ENCODE results near the gene STK32C. TPM values are rescaled to one million over a fixed set of nuclear protein-coding genes. Genes with fewer than 3 reads are reported as not detected.

STK32C gene
- total RNA-seq, 4 donors from 2014 or later = 4.8 to 6.4 (median 5.7) TPM

DNA sequence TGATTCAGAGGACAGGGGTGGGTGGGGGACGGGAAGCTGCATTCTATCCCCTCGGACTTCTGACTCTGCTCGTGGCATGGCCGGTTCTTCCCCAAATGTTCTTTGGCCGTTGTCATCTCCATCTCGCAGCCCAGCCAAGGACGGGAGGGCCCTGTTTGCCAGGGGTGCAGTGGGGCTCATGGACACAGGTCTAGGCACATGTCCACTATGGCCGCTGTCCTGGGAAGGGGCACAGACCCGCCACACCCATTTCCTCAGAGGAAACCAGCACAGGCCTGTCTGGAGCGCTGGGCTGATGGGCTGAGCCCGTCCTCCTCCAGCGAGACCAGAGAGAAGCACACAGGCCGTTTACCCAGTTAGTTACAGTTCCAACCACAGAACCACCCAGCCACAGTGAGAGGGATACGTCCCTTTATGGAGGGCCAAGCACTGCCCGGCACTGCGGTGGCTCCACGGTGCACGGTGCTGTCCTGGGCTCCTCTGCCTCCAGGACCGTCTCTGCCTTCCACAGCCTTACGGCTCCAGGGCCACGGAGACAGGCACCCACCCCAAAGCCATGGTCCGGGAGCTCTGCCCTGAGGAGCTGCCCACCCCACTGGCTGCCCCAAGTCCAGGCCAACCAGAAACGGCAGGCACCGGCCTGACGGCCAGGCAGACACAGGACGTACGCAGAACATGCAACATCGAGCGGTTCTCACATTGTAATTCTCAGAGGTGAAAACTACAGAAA, 100.8 kb downstream of the STK32C start:
- intact Hi-C loops (cut with DNase I; ENCODE audit: low total_unique reads) = no loop called here
- no peak overlapping the region for H3K4me3 ChIP-seq (ENCODE audit: low read depth, poor library complexity, severe bottlenecking)
- WGBS, 2 donors = 87 to 93% methylated on average over 27 to 29 of the region's 29 CpGs
- TF ChIP-seq, protein P1, sequence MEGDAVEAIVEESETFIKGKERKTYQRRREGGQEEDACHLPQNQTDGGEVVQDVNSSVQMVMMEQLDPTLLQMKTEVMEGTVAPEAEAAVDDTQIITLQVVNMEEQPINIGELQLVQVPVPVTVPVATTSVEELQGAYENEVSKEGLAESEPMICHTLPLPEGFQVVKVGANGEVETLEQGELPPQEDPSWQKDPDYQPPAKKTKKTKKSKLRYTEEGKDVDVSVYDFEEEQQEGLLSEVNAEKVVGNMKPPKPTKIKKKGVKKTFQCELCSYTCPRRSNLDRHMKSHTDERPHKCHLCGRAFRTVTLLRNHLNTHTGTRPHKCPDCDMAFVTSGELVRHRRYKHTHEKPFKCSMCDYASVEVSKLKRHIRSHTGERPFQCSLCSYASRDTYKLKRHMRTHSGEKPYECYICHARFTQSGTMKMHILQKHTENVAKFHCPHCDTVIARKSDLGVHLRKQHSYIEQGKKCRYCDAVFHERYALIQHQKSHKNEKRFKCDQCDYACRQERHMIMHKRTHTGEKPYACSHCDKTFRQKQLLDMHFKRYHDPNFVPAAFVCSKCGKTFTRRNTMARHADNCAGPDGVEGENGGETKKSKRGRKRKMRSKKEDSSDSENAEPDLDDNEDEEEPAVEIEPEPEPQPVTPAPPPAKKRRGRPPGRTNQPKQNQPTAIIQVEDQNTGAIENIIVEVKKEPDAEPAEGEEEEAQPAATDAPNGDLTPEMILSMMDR (IDR thresholded peaks at IDR 0.05) = no peak
- no peak for TF ChIP-seq POLR2A (IDR thresholded peaks at IDR 0.05)
- DNase-seq (ENCODE audit: low spot score in 2 of 2) = no peak

DNA sequence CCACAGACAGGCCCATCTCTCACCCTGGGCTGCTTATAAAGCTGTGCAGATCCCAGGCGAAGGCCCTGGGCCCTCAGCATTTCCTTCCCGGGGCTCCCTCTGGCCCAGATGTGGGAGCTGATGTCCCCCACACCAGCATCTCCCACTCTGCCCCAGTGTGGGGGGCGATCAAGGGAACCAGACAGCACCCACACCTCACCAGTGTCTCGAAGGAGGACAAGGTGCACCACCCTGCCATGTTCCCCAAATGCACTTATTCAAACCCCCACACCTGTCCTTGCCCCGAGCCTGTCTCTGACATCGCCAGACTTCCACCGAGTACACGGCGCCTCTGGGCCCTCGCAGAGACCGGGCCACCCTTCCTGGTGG, 101.4 kb downstream of the STK32C start:
- H3K4me3 ChIP-seq (ENCODE audit: low read depth, poor library complexity, severe bottlenecking) = no peak overlapping the region
- 85 to 88% methylated on average over 11 of the region's 11 CpGs for WGBS, 2 donors
- intact Hi-C loops (cut with DNase I; ENCODE audit: low total_unique reads) = no loop called here

DNA sequence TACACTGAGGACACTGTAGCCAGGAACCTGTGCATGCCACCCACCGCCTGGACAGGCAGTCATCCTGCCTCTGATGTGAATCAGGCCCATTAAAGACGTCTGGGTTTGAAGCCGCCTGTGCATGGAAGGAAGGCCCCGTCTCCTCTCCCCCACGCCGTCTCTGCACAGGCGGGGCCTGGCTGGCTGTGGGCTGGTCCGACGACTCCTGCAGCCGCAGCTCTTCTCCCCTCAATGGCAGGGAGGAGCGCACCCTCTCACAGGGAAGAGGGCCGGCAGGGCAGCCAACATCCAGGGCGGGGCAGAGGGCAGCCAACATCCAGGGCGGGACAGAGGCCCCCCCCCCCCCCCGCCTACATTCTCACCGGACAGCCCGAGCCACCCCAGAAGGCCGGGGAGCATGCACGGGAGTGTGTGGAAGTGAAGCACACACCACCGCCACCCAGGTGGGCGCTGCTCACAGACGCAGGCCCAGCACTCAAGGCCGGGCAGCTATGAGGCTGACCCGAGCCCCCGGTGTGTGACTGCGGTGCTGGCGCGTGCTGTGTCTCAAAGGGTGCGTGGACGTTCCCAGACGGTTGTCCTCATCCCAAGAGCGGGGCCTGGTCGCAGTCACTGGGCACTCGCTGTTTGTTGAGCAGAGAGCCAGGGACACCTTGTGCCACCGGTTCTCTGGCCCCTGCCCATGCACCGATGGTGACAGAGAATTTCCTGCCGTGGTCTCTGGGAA, 101.9 kb downstream of the STK32C start:
- WGBS, 2 donors = 73 to 77% methylated on average over 23 to 24 of the region's 37 CpGs
- no peak for DNase-seq (ENCODE audit: low spot score in 2 of 2)
- TF ChIP-seq POLR2A (IDR thresholded peaks at IDR 0.05) = no peak
- TF ChIP-seq, protein P1 (IDR thresholded peaks at IDR 0.05) = no peak
- intact Hi-C loops (cut with DNase I; ENCODE audit: low total_unique reads) = no loop called here
- H3K4me3 ChIP-seq (ENCODE audit: low read depth, poor library complexity, severe bottlenecking) = no peak overlapping the region

More for the DNA sequence above, 101.4 kb downstream of the STK32C start:
- TF ChIP-seq POLR2A (IDR thresholded peaks at IDR 0.05) = no peak
- TF ChIP-seq, protein P1 (IDR thresholded peaks at IDR 0.05) = no peak
- DNase-seq (ENCODE audit: low spot score in 2 of 2) = no peak

DNA sequence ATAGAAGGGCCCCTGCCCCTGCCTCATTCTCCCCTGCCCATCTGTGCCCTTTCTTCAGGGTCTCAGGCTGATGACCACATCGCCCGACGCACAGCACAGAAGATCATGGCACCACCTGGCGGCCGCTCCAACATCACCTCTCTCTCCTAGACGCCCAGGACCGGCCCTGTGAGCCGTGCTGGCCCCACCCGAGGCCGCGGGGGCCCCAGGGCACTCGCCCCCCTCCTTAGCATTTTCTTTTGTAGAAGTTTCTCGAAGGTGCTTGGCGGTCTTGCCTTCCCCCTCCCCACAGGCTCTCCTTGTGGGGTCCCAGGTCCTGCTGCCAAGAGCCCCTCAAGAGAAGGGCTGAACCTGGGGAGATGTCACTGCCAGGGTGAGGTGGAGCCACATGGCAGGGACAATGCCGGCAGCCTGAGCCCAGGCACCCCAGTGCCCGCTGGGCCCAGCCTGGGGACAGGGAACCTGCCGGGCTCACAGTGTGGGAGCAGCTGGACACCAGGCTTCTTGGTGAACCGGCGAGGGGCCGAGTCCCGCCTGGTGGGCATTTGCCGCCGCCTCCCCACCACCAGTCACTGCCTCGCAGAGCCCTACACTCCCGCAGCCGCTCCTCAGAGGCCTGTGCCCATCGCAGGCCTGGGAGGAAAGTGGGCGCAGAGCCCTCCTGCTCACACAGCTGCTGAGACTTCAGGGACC, 102.8 kb downstream of the STK32C start:
- DNase-seq (ENCODE audit: low spot score in 2 of 2) = no peak
- intact Hi-C loops (cut with DNase I; ENCODE audit: low total_unique reads) = no loop called here
- no peak for TF ChIP-seq POLR2A (IDR thresholded peaks at IDR 0.05)
- TF ChIP-seq, protein P1 (IDR thresholded peaks at IDR 0.05) = no peak
- 85 to 86% methylated on average over 23 to 28 of the region's 28 CpGs for WGBS, 2 donors
- no peak overlapping the region for H3K4me3 ChIP-seq (ENCODE audit: low read depth, poor library complexity, severe bottlenecking)

DNA sequence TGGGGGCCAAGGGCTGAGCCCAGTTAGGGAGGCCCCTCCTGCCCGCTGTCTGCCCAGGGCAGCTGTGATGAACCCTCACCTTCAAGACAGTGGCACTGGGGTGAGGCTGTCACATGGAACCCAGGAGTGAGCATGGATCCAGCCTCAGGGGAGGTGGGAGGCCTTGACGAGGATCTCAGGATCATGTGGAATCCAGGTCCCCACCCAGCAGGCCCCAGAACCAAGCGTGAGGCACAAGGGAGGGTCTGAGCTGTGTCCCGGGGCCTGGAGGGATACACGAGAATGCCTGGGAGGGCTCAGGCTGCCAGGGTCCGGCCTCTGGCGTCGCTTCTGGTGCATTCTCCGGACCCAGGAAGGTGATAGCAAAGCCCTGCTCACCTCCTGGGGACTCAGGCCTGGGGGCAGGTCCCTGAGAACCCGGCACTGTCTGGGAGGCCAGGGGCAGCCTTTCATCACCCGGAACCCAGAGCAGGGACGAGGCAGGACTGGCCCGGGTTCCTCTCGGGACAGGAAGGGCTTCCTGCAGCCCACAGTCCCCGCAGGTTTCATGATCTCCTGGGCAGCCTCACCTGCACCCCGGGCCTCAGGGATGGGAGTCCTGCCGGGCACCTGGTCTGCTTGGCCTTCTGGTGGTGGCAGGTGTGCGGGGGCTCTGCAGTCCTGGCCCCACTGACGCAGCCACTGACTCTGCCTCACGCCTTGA, 103.5 kb downstream of the STK32C start:
- 83% methylated on average over 11 to 14 of the region's 20 CpGs for WGBS, 2 donors
- H3K4me3 ChIP-seq (ENCODE audit: low read depth, poor library complexity, severe bottlenecking) = no peak overlapping the region
- no peak for TF ChIP-seq POLR2A (IDR thresholded peaks at IDR 0.05)
- TF ChIP-seq, protein P1 (IDR thresholded peaks at IDR 0.05) = no peak
- intact Hi-C loops (cut with DNase I; ENCODE audit: low total_unique reads) = no loop called here
- DNase-seq (ENCODE audit: low spot score in 2 of 2) = no peak
